Astrocyte (in vitro differentiated cells and primary cell): ENCODE measurements around the gene AAR2. TPM values are rescaled to one million over a fixed set of nuclear protein-coding genes. Genes with fewer than 3 reads are reported as not detected.

Experiments used
- DNase-seq: peaks from one replicate; pipeline ENCODE4 v3.0.0-alpha.2; 2010; ENCODE audit warnings: low read depth
- FAIRE-seq: peaks from 2 replicates; lab custom pipeline; 2011; peaks lifted over from hg19 to GRCh38; lab: Jason Lieb, UNC
- H2AFZ ChIP-seq: 2 replicates; pipeline ENCODE4 v1.6.0; 2012; ENCODE audit warnings: low read depth, low read length, inconsistent platforms
- H3K27ac ChIP-seq: 2 replicates; pipeline ENCODE4 v1.5.1; 2011; ENCODE audit warnings: low read depth, low read length, inconsistent platforms
- H3K27me3 ChIP-seq: 2 replicates; pipeline ENCODE4 v1.6.0; 2011; ENCODE audit warnings: low read length, inconsistent platforms; ENCODE audit not compliant: insufficient read depth
- H3K36me3 ChIP-seq: 2 replicates; pipeline ENCODE4 v1.5.1; 2011; ENCODE audit warnings: low read length, inconsistent platforms; ENCODE audit not compliant: insufficient read depth
- H3K4me1 ChIP-seq: 2 replicates; pipeline ENCODE4 v1.5.1; 2011; ENCODE audit warnings: low read length, inconsistent platforms; ENCODE audit not compliant: insufficient read depth
- H3K4me2 ChIP-seq: 2 replicates; pipeline ENCODE4 v1.6.0; 2012; ENCODE audit warnings: low read length, inconsistent platforms
- H3K4me3 ChIP-seq: 2 replicates; pipeline ENCODE4 v1.5.1; 2011; ENCODE audit warnings: low read depth, mild to moderate bottlenecking, low read length, inconsistent platforms; ENCODE audit not compliant: insufficient read depth
- H3K79me2 ChIP-seq: 2 replicates; pipeline ENCODE4 v1.6.0; 2012; ENCODE audit warnings: mild to moderate bottlenecking, low read length, inconsistent platforms; ENCODE audit not compliant: insufficient read depth
- H3K9ac ChIP-seq: 2 replicates; pipeline ENCODE4 v1.6.0; 2012; ENCODE audit warnings: mild to moderate bottlenecking, low read length, inconsistent platforms
- H3K9me3 ChIP-seq: 2 replicates; pipeline ENCODE4 v1.5.1; 2012; ENCODE audit warnings: low read depth, mild to moderate bottlenecking, low read length, inconsistent platforms; ENCODE audit not compliant: insufficient read depth
- H4K20me1 ChIP-seq: 2 replicates; pipeline ENCODE4 v1.6.0; 2012; ENCODE audit warnings: low read length, inconsistent platforms; ENCODE audit not compliant: insufficient read depth
- H3K27ac Mint-ChIP-seq: one replicate; pipeline ENCODE4 v1.8.0; 2021; ENCODE audit warnings: mild to moderate bottlenecking, mixed read lengths; ENCODE audit not compliant: unreplicated experiment
- H3K27me3 Mint-ChIP-seq: one replicate; pipeline ENCODE4 v1.8.0; 2021; ENCODE audit warnings: low read depth, mixed read lengths; ENCODE audit not compliant: unreplicated experiment
- H3K36me3 Mint-ChIP-seq: one replicate; pipeline ENCODE4 v1.8.0; 2021; ENCODE audit warnings: low read depth, mixed read lengths; ENCODE audit not compliant: unreplicated experiment
- H3K4me1 Mint-ChIP-seq: one replicate; pipeline ENCODE4 v1.8.0; 2021; ENCODE audit warnings: low read depth, mixed read lengths; ENCODE audit not compliant: unreplicated experiment
- H3K4me3 Mint-ChIP-seq: one replicate; pipeline ENCODE4 v1.8.0; 2021; ENCODE audit warnings: mild to moderate bottlenecking, moderate library complexity, mixed read lengths; ENCODE audit not compliant: unreplicated experiment
- H3K9me3 Mint-ChIP-seq: one replicate; pipeline ENCODE4 v1.8.0; 2021; ENCODE audit warnings: mild to moderate bottlenecking, mixed read lengths; ENCODE audit not compliant: unreplicated experiment
- CTCF ChIP-seq: IDR thresholded peaks from 2 replicates; pipeline ENCODE4 v1.5.1; 2011; ENCODE audit warnings: low read depth, mild to moderate bottlenecking, inconsistent platforms, low read length, moderate library complexity; ENCODE audit not compliant: insufficient read depth
- EZH2 ChIP-seq: IDR thresholded peaks from 2 replicates; pipeline ENCODE4 v1.6.1; 2012; ENCODE audit warnings: mild to moderate bottlenecking, low read length, inconsistent platforms; ENCODE audit not compliant: insufficient read depth
- total RNA-seq: library from RNA; stranded (reverse); gene quantifications from 2 replicates; pipeline ENCODE4 v1.2.1, GENCODE V29; 2021

AAR2 gene
- total RNA-seq, 1 donor from 2014 or later, result 21.7 TPM

- FAIRE-seq (no peak), DNase-seq (no peak)
- H3K9me3 ChIP-seq, result no peaks in the 10 kb centered on the region
- Mint-ChIP-seq H3K9me3 (no peaks in the 10 kb centered on the region), H3K4me1 (peaks cover 7% of the 10 kb centered on the region), H3K27me3 (peaks cover 2% of the 10 kb centered on the region), H3K27ac (no peak overlapping the region), H3K36me3 (no peaks in the 10 kb centered on the region), H3K4me3 (no peak overlapping the region)
- H3K27ac ChIP-seq, result no peak overlapping the region
- H2AFZ ChIP-seq, result no peak overlapping the region
- TF ChIP-seq CTCF (no peak), EZH2 (no peak)
- H3K4me3 ChIP-seq, result no peak overlapping the region
- peaks cover 13% of the 10 kb centered on the region for H3K27me3 ChIP-seq
- H3K79me2 ChIP-seq, result no peaks in the 10 kb centered on the region
- no peak overlapping the region for H3K4me2 ChIP-seq
- no peaks in the 10 kb centered on the region for H4K20me1 ChIP-seq
- H3K36me3 ChIP-seq, result no peaks in the 10 kb centered on the region
- H3K4me1 ChIP-seq, result no peaks in the 10 kb centered on the region
- H3K9ac ChIP-seq, result no peak overlapping the region
Measured at GRCh38 chr20:36270744-36271638, 34.7 kb downstream of the AAR2 start.

- H3K27ac Mint-ChIP-seq, result no peak overlapping the region
Measured at GRCh38 chr20:36271639-36272546, 35.6 kb downstream of the AAR2 start.

More at GRCh38 chr20:36271639-36272546, 35.6 kb downstream of the AAR2 start:
- H3K4me3 ChIP-seq, result no peak overlapping the region
- Mint-ChIP-seq H3K27me3 (peaks cover 3% of the 10 kb centered on the region), H3K9me3 (no peaks in the 10 kb centered on the region), H3K36me3 (no peaks in the 10 kb centered on the region), H3K4me3 (no peak overlapping the region), H3K4me1 (peaks cover 7% of the 10 kb centered on the region)
- H3K4me2 ChIP-seq, result no peak overlapping the region
- FAIRE-seq, result no peak
- no peaks in the 10 kb centered on the region for H3K36me3 ChIP-seq
- H3K4me1 ChIP-seq, result no peaks in the 10 kb centered on the region
- no peak overlapping the region for H3K27ac ChIP-seq
- no peaks in the 10 kb centered on the region for H4K20me1 ChIP-seq
- no peak overlapping the region for H2AFZ ChIP-seq
- TF ChIP-seq CTCF (no peak), EZH2 (no peak)
- H3K9me3 ChIP-seq, result no peaks in the 10 kb centered on the region
- peaks cover 13% of the 10 kb centered on the region for H3K27me3 ChIP-seq
- no peak for DNase-seq
- H3K79me2 ChIP-seq, result no peaks in the 10 kb centered on the region
- H3K9ac ChIP-seq, result no peak overlapping the region
